IPS-18a (cell line): ENCODE data around the gene PLGRKT.
"Not testable (repeated sequence)": the region's sequence is repeated elsewhere in the genome, so short reads cannot be mapped to it uniquely, and the experiment has no call there.

ENCODE experiments used
- H3K27ac ChIP-seq: one replicate; pipeline ENCODE4 v1.5.1; 2013; ENCODE audit warnings: low read length
- H3K27me3 ChIP-seq: one replicate; pipeline ENCODE4 v1.6.1; 2013; ENCODE audit warnings: mild to moderate bottlenecking, low read length; ENCODE audit not compliant: control insufficient read depth, insufficient read depth
- H3K36me3 ChIP-seq: one replicate; pipeline ENCODE4 v1.6.1; 2013; ENCODE audit warnings: low read depth, low read length; ENCODE audit not compliant: control insufficient read depth
- H3K4me1 ChIP-seq: one replicate; pipeline ENCODE4 v1.6.1; 2013; ENCODE audit warnings: low read depth, low read length; ENCODE audit not compliant: control insufficient read depth
- H3K4me3 ChIP-seq: one replicate; pipeline ENCODE4 v1.5.1; 2013; ENCODE audit warnings: low read length
- H3K9ac ChIP-seq: one replicate; pipeline ENCODE4 v1.6.1; 2013; ENCODE audit warnings: mild to moderate bottlenecking, low read length, moderate library complexity
- H3K9me3 ChIP-seq: one replicate; pipeline ENCODE4 v1.6.1; 2013; ENCODE audit warnings: low read depth, low read length; ENCODE audit not compliant: control insufficient read depth

The PLGRKT gene

DNA sequence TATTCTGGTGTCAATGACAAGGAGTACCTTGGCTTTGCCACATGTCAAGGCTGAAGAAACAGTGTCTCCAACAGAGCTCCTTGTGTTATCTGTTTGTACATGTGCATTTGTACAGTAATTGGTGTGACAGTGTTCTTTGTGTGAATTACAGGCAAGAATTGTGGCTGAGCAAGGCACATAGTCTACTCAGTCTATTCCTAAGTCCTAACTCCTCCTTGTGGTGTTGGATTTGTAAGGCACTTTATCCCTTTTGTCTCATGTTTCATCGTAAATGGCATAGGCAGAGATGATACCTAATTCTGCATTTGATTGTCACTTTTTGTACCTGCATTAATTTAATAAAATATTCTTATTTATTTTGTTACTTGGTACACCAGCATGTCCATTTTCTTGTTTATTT lies 32.4 kb upstream of the PLGRKT start:
- Histone ChIP-seq H3K9ac (no peak overlapping the region), H3K4me1 (no peaks in the 10 kb centered on the region), H3K27ac (no peak overlapping the region), H3K9me3 (no peaks in the 10 kb centered on the region), H3K27me3 (no peaks in the 10 kb centered on the region), H3K4me3 (no peak overlapping the region), H3K36me3 (no peaks in the 10 kb centered on the region)

DNA sequence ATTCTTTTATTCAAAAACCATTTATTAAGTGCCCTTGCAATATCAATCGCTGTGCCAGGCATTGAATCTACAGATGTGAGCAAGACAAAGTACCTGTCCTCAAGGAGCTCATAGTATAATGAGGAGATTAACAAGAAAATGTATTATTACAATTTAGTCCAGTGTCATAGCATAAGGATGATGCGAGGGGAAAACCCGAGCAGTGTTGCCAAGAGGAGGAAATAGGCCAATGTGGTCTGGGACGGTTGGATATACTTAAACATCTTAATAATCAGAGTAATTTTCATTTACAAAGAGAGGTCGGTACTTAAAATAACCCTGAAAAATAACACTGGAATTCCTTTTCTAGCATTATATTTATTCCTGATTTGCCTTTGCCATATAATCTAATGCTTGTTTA lies 31.1 kb upstream of the PLGRKT start:
- H3K27ac ChIP-seq, result no peak overlapping the region
- no peaks in the 10 kb centered on the region for H3K9me3 ChIP-seq
- no peaks in the 10 kb centered on the region for H3K4me1 ChIP-seq
- H3K9ac ChIP-seq, result no peak overlapping the region
- H3K36me3 ChIP-seq, result no peaks in the 10 kb centered on the region
- H3K27me3 ChIP-seq, result no peaks in the 10 kb centered on the region
- H3K4me3 ChIP-seq, result no peak overlapping the region

DNA sequence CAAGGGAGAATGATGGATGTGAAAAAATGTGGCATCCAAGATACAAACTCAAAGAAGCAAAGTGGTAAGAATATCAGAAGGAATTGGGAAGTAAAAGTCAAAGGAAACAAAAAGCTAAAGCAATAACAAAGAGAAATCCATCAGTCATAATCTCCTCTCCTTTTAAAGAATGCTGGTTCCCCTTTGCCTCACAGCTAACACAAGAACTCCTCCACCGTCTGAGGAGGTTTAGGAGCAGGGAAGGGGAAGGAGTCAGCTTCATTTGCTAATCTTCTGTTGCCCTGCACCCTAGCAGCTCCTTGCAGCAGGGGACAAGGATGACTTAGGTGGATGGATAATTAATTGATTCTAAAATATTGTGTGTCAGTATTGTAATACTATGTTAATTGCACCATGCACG lies 29.0 kb upstream of the PLGRKT start:
- Histone ChIP-seq H3K27me3 (no peaks in the 10 kb centered on the region), H3K9ac (no peak overlapping the region), H3K36me3 (no peaks in the 10 kb centered on the region), H3K4me1 (no peaks in the 10 kb centered on the region), H3K9me3 (no peaks in the 10 kb centered on the region), H3K27ac (no peak overlapping the region), H3K4me3 (no peak overlapping the region)

- H3K36me3 ChIP-seq, result no peaks in the 10 kb centered on the region
- no peak overlapping the region for H3K4me3 ChIP-seq
- no peak overlapping the region for H3K9ac ChIP-seq
These were observed 28.3 kb upstream of the PLGRKT start for GRCh38 chr9:5466005-5466404.

DNA sequence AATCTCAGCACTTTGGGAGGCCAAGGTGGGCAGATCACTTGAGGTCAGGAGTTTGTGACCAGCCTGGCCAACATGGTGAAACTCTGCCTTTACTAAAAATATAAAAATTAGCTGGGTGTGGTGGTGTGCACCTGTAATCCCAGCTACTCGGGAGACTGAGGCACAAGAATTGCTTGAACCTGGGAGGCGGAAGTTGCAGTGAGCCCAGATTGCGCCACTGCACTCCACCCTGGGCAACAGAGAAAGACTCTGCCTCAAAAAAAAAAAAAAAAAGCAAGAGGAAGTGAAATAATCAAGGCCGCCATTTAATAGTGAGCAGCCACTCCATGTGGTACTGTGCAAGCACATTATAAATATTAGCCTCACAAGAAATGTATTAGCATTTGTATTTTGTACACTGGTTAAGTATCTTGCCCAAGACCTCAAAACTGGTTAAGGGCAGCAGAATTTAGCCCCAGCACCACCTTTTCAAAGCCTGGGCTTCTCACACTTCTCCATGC lies 27.2 kb upstream of the PLGRKT start:
- not testable (repeated sequence) for H3K36me3 ChIP-seq, H3K9me3 ChIP-seq, H3K27me3 ChIP-seq, H3K4me3 ChIP-seq, H3K9ac ChIP-seq, H3K4me1 ChIP-seq, H3K27ac ChIP-seq

More at GRCh38 chr9:5466005-5466404, 28.3 kb upstream of the PLGRKT start:
- Histone ChIP-seq H3K27ac (no peak overlapping the region), H3K9me3 (no peaks in the 10 kb centered on the region), H3K27me3 (no peaks in the 10 kb centered on the region), H3K4me1 (no peaks in the 10 kb centered on the region)

- Histone ChIP-seq H3K9me3 (no peaks in the 10 kb centered on the region), H3K4me1 (peaks cover 5% of the 10 kb centered on the region), H3K27me3 (no peaks in the 10 kb centered on the region), H3K36me3 (no peaks in the 10 kb centered on the region), H3K9ac (no peak overlapping the region), H3K4me3 (no peak overlapping the region), H3K27ac (no peak overlapping the region)
These were observed 22.4 kb upstream of the PLGRKT start for GRCh38 chr9:5460157-5460556.

GRCh38 chr9:5459289-5459829 lies 21.6 kb upstream of the PLGRKT start:
- no peaks in the 10 kb centered on the region for H3K27me3 ChIP-seq
- no peak overlapping the region for H3K27ac ChIP-seq
- peaks cover 5% of the 10 kb centered on the region for H3K4me1 ChIP-seq
- no peak overlapping the region for H3K4me3 ChIP-seq
- no peaks in the 10 kb centered on the region for H3K36me3 ChIP-seq
- H3K9me3 ChIP-seq, result no peaks in the 10 kb centered on the region
- no peak overlapping the region for H3K9ac ChIP-seq

GRCh38 chr9:5455181-5455580 lies 17.5 kb upstream of the PLGRKT start:
- no peak overlapping the region for H3K27ac ChIP-seq
- no peaks in the 10 kb centered on the region for H3K27me3 ChIP-seq
- no peak overlapping the region for H3K9ac ChIP-seq
- H3K4me1 ChIP-seq, result peaks cover 5% of the 10 kb centered on the region
- H3K9me3 ChIP-seq, result no peaks in the 10 kb centered on the region
- H3K36me3 ChIP-seq, result no peaks in the 10 kb centered on the region
- H3K4me3 ChIP-seq, result no peak overlapping the region

- H3K36me3 ChIP-seq, result no peaks in the 10 kb centered on the region
- H3K4me1 ChIP-seq, result no peaks in the 10 kb centered on the region
- peaks cover 9% of the 10 kb centered on the region for H3K27me3 ChIP-seq
- no peak overlapping the region for H3K9ac ChIP-seq
- H3K9me3 ChIP-seq, result no peaks in the 10 kb centered on the region
- no peak overlapping the region for H3K27ac ChIP-seq
- H3K4me3 ChIP-seq, result no peak overlapping the region
These were observed 15.9 kb upstream of the PLGRKT start for GRCh38 chr9:5453673-5454072.

GRCh38 chr9:5453004-5453403 lies 15.3 kb upstream of the PLGRKT start:
- no peak overlapping the region for H3K9ac ChIP-seq
- H3K4me3 ChIP-seq, result no peak overlapping the region
- H3K27ac ChIP-seq, result no peak overlapping the region
- H3K27me3 ChIP-seq, result peaks cover 9% of the 10 kb centered on the region
- no peaks in the 10 kb centered on the region for H3K4me1 ChIP-seq
- H3K9me3 ChIP-seq, result no peaks in the 10 kb centered on the region
- no peaks in the 10 kb centered on the region for H3K36me3 ChIP-seq

DNA sequence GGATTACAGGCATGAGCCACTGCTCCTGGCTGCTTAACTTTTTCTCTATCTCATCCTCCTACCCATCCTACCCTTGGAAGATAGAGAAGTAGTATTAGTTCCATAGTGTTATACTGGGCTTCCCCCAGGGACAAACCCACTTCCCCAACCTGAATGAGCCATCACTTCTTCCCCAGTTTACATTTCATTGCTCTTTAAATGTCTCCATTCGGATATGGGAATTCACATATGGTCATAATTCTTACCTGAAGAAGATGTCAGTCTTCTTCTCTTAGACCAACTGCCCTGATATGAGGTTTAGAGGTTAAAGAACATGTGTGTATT lies 14.5 kb upstream of the PLGRKT start:
- H3K36me3 ChIP-seq, result no peaks in the 10 kb centered on the region
- peaks cover 9% of the 10 kb centered on the region for H3K27me3 ChIP-seq
- no peaks in the 10 kb centered on the region for H3K4me1 ChIP-seq
- no peak overlapping the region for H3K4me3 ChIP-seq
- H3K9me3 ChIP-seq, result no peaks in the 10 kb centered on the region
- H3K27ac ChIP-seq, result no peak overlapping the region
- H3K9ac ChIP-seq, result no peak overlapping the region

DNA sequence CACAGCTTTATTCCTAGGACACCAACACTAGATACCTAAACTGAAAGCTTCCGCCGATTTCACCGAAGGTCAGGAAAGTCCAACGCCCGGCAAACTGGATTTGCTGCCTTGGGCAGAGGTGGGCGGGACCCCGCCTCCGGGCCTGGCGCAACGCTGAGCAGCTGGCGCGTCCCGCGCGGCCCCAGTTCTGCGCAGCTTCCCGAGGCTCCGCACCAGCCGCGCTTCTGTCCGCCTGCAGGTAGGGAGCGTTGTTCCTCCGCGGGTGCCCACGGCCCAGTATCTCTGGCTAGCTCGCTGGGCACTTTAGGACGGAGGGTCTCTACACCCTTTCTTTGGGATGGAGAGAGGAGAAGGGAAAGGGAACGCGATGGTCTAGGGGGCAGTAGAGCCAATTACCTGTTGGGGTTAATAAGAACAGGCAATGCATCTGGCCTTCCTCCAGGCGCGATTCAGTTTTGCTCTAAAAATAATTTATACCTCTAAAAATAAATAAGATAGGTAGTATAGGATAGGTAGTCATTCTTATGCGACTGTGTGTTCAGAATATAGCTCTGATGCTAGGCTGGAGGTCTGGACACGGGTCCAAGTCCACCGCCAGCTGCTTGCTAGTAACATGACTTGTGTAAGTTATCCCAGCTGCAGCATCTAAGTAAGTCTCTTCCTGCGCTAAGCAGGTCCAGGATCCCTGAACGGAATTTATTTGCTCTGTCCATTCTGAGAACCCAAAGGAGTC lies 12.8 kb upstream of the PLGRKT start, which contains the start of gene CD274:
CD274 (plus strand) TSS at position 184 of the 733 bp plus-strand sequence. CDS start 5,572 bp downstream, outside the sequence.
- Histone ChIP-seq H3K4me1 (no peaks in the 10 kb centered on the region), H3K9me3 (no peaks in the 10 kb centered on the region), H3K4me3 (peak within 1 kb of the TSS; percentile 54), H3K27ac (no peak within 1 kb of the TSS), H3K9ac (no peak within 1 kb of the TSS), H3K36me3 (no peaks in the 10 kb centered on the region), H3K27me3 (peaks cover 9% of the 10 kb centered on the region)
